Transverse colon (tissue), 4 donors: Measurements from ENCODE around the gene MTRF1L. TPM values are rescaled to one million over a fixed set of nuclear protein-coding genes. Genes with fewer than 3 reads are reported as not detected.
"Not testable (repeated sequence)": the region's sequence is repeated elsewhere in the genome, so short reads cannot be mapped to it uniquely, and the experiment has no call there.

ENCODE experiments used
- DNase-seq: peaks from one replicate; pipeline ENCODE4 v3.0.0-alpha.2; 2019
- H3K27ac ChIP-seq, 4 donors: fragments of 200-600 bp; sonication (generic); 2 replicates each; pipeline ENCODE4 v1.5.1; 2016 to 2018; ENCODE audit warnings: inconsistent platforms in 4 of 4
- H3K27me3 ChIP-seq: fragments of 200-600 bp; sonication (generic); 2 replicates; pipeline ENCODE4 v1.5.1; 2017; ENCODE audit warnings: inconsistent platforms
- H3K36me3 ChIP-seq, 4 donors: fragments of 200-600 bp; sonication (generic); 2 replicates each; pipeline ENCODE4 v1.5.1; 2017 to 2019; ENCODE audit warnings: inconsistent platforms in 4 of 4
- H3K4me1 ChIP-seq, 4 donors: fragments of 200-600 bp; sonication (generic); 2 replicates each; pipeline ENCODE4 v1.5.1; 2017 to 2020; ENCODE audit warnings: inconsistent platforms in 4 of 4
- H3K4me3 ChIP-seq, 4 donors: fragments of 200-600 bp; sonication (generic); 1 replicate in 1 of 4; 2 replicates in 3 of 4; pipeline versions ENCODE4 v1.5.1 to v1.6.1; 2017 to 2019; ENCODE audit warnings: inconsistent platforms in 4 of 4
- H3K9me3 ChIP-seq, 2 donors: fragments of 200-600 bp; sonication (generic); 2 replicates each; pipeline ENCODE4 v1.5.1; 2017 to 2019; ENCODE audit warnings: inconsistent platforms in 2 of 2
- CTCF ChIP-seq, 5 experiments: fragments of 200-600 bp in 3 of 5; fragments of 450-650 bp in 2 of 5; sonication (generic) in 3 of 5; IDR thresholded peaks; 1 replicate in 2 of 5; 2 replicates in 3 of 5; pipeline ENCODE4 v1.5.1; 2016 to 2017; ENCODE audit warnings: antibody characterized with exemption in 5 of 5, inconsistent platforms in 3 of 5, mild to moderate bottlenecking in 2 of 5, moderate library complexity in 1 of 5
- EP300 ChIP-seq: sonication (generic); formaldehyde crosslinking; IDR thresholded peaks from one replicate; pipeline ENCODE4 v1.6.1; 2017; ENCODE audit warnings: antibody characterized with exemption, low read depth
- POLR2A ChIP-seq: fragments of 450-650 bp; IDR thresholded peaks from one replicate; pipeline ENCODE4 v1.6.1; 2016; ENCODE audit warnings: antibody characterized with exemption, mild to moderate bottlenecking, moderate library complexity
- POLR2AphosphoS5 ChIP-seq, 3 donors: sonication (generic); formaldehyde crosslinking; IDR thresholded peaks; one replicate each; pipeline ENCODE4 v1.6.1; 2016; ENCODE audit warnings: antibody characterized with exemption in 3 of 3
- WGBS, 2 donors: methylation state at CpG; one replicate each; pipeline ENCODE4 v1.1.5; 2018; ENCODE audit warnings: low coverage in 1 of 2; 5-methylcytosine and 5-hydroxymethylcytosine counted together
- in situ Hi-C, 4 donors: fragments of 200-750 bp; cut with MboI; loops; one replicate each; pipeline versions ENCODE4 v1.15.0 to v1.15.1; 2017; ENCODE audit warnings: low sequenced_read_pairs in 3 of 4, low pct_ligation_motif_present in 1 of 4, low pct_unique_long_range_greater_than_20kb in 1 of 4
- intact Hi-C: fragments of 100-400 bp; cut with DNase I; formaldehyde crosslinking; loops from one replicate; pipeline ENCODE4 v1.15.1; 2023; ENCODE audit warnings: low total_unique reads
- total RNA-seq, 4 donors: library from RNA; depleted of rRNA; stranded (reverse); fragments of >200 nt; gene quantifications; one replicate each; pipeline ENCODE4 v1.1.0, GENCODE V29; 2016

Gene MTRF1L
- total RNA-seq, 4 donors from 2014 or later: 3.6 to 17.1 (median 15.9) TPM

GRCh38 chr6:152973916-152974315, 28.6 kb downstream of the MTRF1L start:
- Histone ChIP-seq H3K9me3 (no peaks in the 10 kb centered on the region), H3K36me3 (peaks cover 0 to 26% (median 13%) of the 10 kb centered on the region in 4 donors), H3K4me1 (no peaks in the 10 kb centered on the region), H3K27me3 (no peaks in the 10 kb centered on the region), H3K4me3 (no peak overlapping the region), H3K27ac (no peak overlapping the region)
- TF ChIP-seq CTCF (IDR thresholded peaks at IDR 0.05) (no peak), POLR2AphosphoS5 (IDR thresholded peaks at IDR 0.05) (no peak), POLR2A (no peak), EP300 (no peak)
- WGBS, 2 donors: 92 to 100% methylated on average over 1 of the region's 1 CpG
- in situ Hi-C loops (no loop called here), intact Hi-C loops (no loop called here)
- no peak for DNase-seq

GRCh38 chr6:152969688-152970418, 32.7 kb downstream of the MTRF1L start:
- intact Hi-C loops (no loop called here), in situ Hi-C loops (no loop called here)
- Histone ChIP-seq H3K4me1 (no peaks in the 10 kb centered on the region), H3K27ac (no peak overlapping the region), H3K36me3 (peaks cover 0 to 26% (median 13%) of the 10 kb centered on the region in 4 donors), H3K4me3 (no peak overlapping the region), H3K27me3 (no peaks in the 10 kb centered on the region), H3K9me3 (no peaks in the 10 kb centered on the region)
- no peak for DNase-seq
- 86 to 94% methylated on average over 6 of the region's 6 CpGs for WGBS, 2 donors
- TF ChIP-seq CTCF (IDR thresholded peaks at IDR 0.05) (no peak), EP300 (no peak), POLR2A (no peak), POLR2AphosphoS5 (IDR thresholded peaks at IDR 0.05) (no peak)

GRCh38 chr6:152966168-152966894, 36.2 kb downstream of the MTRF1L start:
- WGBS, 2 donors: 91 to 94% methylated on average over 5 to 15 of the region's 15 CpGs
- H3K4me3 ChIP-seq, in situ Hi-C loops, H3K9me3 ChIP-seq, DNase-seq, H3K27me3 ChIP-seq, intact Hi-C loops, H3K4me1 ChIP-seq, H3K27ac ChIP-seq: not testable (repeated sequence)
- peaks cover 0 to 17% (median 6%) of the 10 kb centered on the region in 4 donors for H3K36me3 ChIP-seq

GRCh38 chr6:152959333-152959732, 43.2 kb downstream of the MTRF1L start:
- TF ChIP-seq CTCF (IDR thresholded peaks at IDR 0.05) (no peak), POLR2A (no peak), POLR2AphosphoS5 (IDR thresholded peaks at IDR 0.05) (no peak), EP300 (no peak)
- no peaks in the 10 kb centered on the region for H3K36me3 ChIP-seq
- H3K4me1 ChIP-seq: no peaks in the 10 kb centered on the region
- no peaks in the 10 kb centered on the region for H3K9me3 ChIP-seq
- H3K27ac ChIP-seq: no peak overlapping the region
- WGBS, 2 donors: 96% methylated on average over 24 of the region's 24 CpGs; no CpG with 5 or more reads in 1 of the 2 donors
- no peak for DNase-seq
- H3K27me3 ChIP-seq: no peaks in the 10 kb centered on the region
- in situ Hi-C loops: loop anchor here in 1 of 4 donors (10.0 kb wide), 1 partner anchor 65 kb away; no protein-coding TSS in a partner anchor
- no peak overlapping the region for H3K4me3 ChIP-seq
- intact Hi-C loops: loop anchor here (10.0 kb wide), 1 partner anchor 95 kb away; no protein-coding TSS in a partner anchor
